ENCODE measurements around the gene ABLIM1.

DNA sequence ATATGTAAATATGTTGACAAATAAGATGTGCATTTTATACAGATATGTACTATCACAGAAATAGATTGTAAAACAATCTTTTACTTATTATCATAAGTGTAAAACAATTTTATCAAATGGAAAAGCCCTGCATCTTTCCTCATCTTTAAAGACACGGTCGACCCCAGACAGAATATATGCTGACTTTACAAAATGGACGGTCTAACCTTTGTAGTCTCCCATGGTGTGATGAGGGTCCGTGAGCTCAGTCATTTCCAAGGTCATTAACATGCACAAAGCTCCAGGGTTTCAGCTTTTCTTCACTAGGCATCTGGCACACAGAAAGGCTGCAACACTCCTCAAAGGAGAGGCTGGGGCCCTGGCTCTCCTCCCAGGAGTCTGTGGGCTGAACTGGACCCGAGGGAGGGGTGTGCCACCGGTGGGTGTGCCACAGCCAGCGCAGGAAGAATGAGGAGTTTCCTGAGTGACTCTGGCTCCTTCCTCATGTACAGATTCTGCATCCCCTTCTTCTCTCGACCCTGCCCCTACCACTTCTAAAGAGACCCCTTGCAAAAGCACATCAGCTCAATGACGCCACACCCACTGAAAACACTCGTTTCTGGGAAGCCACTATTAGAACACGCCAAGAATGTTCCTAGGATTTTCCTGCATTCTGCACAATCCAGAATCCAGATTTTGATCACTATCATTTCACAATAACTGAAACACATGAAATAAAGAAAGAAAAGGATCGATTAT lies 26.2 kb upstream of the ABLIM1 start:
- TF ChIP-seq HDAC2 (IDR thresholded peaks at IDR 0.05) (no peak), POLR2A (IDR thresholded peaks at IDR 0.05; ENCODE audit: low read depth, low read length) (no peak), MXI1 (IDR thresholded peaks at IDR 0.05; ENCODE audit: low read depth, low read length) (no peak), ATF7 (IDR thresholded peaks at IDR 0.05; ENCODE audit: low read depth) (no peak), BCL3 (IDR thresholded peaks at IDR 0.05; ENCODE audit: borderline replicate concordance, insufficient read depth, low read depth, low read length, poor library complexity, severe bottlenecking) (no peak), DPF2 (IDR thresholded peaks at IDR 0.05) (no peak)
- TF ChIP-seq, protein P1, sequence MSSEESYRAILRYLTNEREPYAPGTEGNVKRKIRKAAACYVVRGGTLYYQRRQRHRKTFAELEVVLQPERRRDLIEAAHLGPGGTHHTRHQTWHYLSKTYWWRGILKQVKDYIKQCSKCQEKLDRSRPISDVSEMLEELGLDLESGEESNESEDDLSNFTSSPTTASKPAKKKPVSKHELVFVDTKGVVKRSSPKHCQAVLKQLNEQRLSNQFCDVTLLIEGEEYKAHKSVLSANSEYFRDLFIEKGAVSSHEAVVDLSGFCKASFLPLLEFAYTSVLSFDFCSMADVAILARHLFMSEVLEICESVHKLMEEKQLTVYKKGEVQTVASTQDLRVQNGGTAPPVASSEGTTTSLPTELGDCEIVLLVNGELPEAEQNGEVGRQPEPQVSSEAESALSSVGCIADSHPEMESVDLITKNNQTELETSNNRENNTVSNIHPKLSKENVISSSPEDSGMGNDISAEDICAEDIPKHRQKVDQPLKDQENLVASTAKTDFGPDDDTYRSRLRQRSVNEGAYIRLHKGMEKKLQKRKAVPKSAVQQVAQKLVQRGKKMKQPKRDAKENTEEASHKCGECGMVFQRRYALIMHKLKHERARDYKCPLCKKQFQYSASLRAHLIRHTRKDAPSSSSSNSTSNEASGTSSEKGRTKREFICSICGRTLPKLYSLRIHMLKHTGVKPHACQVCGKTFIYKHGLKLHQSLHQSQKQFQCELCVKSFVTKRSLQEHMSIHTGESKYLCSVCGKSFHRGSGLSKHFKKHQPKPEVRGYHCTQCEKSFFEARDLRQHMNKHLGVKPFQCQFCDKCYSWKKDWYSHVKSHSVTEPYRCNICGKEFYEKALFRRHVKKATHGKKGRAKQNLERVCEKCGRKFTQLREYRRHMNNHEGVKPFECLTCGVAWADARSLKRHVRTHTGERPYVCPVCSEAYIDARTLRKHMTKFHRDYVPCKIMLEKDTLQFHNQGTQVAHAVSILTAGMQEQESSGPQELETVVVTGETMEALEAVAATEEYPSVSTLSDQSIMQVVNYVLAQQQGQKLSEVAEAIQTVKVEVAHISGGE (CRISPR knock-in tag; IDR thresholded peaks at IDR 0.05), result no peak
